Stimulated activated CD8-positive, alpha-beta memory T cell treated with anti-CD3 and anti-CD28 coated beads, Interleukin-7, amount 100 ng/mL, for 1 hour (primary cell): Measurements from ENCODE around the gene PSTK.

Source experiments
- DNase-seq, 2 donors: peaks; one replicate each; pipeline ENCODE4 v3.0.0-alpha.2; 2020; ENCODE audit warnings: low read depth in 2 of 2

Gene PSTK

DNA sequence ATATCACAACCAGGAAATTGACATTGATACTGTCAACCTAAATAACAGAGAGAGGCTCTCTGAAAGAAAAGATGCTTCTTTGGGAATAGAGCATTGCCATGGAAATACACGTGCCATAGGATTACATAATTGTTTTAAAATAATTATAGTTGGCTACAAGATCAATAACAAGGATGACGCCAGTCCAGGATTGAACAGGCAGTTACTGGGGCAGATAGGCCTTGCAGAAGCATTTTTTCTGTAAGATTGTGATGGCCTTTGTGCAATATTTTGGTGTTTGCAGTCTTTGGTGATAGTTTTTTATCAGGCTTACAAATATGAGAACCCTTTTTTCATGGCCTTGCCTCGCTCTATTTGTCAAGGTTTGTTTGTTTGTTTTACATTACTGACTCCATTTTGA, 39.1 kb downstream of the PSTK start:
- no peak for DNase-seq

DNA sequence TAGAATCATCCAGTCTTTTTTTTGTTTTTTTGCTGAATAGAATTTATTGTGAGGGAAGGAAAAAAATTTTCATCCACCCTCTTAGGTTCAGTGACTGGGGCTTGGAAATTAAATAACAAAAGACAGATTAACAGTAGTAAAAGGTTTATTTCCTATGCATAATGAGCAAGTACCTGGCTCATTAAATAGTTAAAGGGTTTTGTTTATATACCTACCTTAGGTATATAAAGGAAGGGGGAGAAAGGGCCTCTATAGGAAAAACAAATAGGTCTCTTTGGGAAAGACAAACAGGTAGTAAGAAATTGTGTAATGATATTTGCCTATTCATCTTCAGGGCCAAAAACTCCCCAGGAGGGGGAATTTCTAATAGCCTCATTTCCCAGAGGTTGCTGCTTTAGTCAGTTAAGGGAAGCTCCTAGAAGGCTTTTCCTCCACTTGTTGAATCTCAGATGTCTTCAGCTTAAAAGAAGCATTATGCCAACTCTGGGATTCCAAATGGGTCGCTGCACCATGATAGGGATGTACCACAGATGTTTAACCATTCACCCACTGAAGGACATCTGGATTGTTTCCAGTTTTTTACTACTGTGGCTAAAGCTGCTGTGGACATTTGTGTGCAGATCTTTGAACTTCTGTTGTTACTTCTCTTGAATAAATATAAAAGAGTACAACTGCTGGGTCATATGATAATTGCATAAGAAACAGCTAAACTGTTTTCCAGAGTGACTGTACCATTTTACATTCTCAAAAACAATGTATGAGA, 39.9 kb downstream of the PSTK start:
- DNase-seq, result no peak

DNA sequence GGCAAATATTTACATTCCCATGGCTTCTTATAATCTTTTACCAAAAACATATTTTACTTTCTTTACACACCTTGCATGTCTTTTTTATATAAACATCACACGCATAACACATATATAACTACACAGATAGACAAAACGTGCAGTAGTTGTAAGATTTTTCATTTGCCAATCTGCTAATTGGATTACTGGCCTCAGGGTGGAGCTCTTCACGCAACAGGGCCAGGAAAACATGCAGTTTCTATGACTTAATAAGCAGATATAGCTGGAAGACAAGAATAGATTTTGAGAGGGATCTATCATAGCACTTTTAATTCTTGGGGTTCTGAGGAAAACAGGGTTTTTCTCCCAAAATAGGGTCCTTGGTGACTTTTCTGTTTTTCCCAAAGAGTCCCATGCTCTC, 41.3 kb downstream of the PSTK start:
- DNase-seq, result no peak

DNA sequence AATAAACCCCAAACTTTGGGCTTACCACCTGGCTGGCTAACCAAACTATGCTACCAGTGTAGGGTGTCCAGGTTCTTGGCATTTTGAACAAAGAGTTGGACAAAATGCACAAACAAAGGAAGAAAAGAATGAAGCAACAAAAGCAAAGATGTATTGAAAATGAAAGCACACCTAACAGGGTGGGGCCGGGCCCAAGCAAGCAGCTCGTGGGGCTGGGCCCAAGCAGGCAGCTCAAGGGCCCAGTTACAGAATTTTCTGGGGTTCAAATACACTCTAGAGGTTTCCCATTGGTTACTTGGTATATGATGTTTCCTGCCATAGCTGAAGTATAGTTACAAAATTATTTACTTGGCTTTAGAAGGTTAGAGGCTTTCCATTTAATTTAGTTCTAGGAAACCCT, 44.3 kb downstream of the PSTK start:
- no peak for DNase-seq

DNA sequence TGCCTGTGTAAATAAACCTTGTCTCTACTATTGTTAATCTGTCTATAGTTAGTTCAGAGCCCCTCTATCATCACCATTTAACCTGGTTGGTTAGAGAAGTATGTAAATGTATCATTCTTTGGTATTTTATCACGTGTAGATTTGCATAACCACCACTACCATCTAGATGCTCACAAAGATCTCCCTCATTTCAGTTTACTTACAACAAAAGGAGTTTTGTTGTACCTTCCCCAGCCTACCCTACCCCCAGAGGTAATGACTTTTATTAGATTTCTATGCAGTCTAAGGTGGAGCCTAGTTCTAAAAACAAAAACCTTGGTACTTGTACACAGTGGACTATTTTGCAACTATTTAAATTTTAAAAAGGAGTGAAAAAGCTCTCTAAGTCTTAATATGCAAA, 46.1 kb downstream of the PSTK start:
- no peak for DNase-seq

DNA sequence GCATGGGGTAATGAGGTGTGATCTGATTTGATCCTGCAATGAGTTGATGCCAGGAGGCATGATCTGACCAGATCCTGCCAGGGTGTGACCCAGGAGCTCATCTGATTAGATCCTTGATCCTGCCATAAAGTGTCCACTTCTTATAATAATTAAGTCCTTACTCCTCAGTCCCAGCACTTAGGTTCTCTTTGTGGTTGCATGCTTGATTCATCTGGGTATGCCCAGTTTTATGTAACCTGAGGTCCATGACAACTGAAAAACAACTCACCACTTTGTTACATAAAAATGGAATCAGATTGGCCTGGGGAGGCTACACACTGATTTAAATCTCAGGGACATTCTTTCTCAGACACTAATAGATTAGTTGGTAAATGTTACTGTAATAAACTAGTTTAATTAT, 47.7 kb downstream of the PSTK start:
- DNase-seq, result no peak

DNA sequence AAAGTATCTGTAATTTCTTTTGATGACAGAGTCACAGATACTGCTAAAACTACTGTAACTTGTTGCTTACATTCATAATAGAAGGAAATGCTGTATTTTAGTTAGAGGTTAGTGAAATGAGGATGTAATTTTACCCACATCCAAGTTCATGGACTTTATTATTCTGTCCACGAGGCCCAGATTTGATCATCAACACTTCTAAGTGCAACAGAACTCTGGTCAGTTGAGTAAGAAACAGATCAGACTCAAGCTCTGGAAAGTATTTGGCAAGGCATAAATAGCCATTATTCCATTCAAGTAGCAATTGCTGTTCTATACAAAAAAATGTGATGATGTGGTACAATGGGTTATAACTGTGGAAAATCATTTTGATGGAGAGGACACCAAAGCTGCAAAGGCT, 50.9 kb downstream of the PSTK start:
- no peak for DNase-seq

DNA sequence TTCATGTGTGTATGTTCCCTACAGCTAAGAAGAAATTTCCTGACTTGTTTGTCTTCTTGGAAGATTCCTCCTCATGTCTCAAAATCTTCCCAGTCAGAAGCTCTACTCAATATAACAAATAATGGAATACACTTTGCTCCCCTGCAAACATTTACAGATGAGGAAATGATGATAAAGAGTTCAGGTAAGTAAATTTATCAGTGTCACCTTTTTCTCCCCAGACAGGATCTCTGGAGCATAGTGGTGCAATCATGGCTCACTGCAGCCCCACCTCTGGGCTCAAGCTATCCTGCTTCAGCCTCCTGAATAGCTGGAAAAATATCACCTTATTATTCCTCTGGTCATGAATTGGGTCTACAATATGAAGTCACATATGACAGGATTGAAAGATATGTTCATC, 54.1 kb downstream of the PSTK start:
- no peak for DNase-seq

DNA sequence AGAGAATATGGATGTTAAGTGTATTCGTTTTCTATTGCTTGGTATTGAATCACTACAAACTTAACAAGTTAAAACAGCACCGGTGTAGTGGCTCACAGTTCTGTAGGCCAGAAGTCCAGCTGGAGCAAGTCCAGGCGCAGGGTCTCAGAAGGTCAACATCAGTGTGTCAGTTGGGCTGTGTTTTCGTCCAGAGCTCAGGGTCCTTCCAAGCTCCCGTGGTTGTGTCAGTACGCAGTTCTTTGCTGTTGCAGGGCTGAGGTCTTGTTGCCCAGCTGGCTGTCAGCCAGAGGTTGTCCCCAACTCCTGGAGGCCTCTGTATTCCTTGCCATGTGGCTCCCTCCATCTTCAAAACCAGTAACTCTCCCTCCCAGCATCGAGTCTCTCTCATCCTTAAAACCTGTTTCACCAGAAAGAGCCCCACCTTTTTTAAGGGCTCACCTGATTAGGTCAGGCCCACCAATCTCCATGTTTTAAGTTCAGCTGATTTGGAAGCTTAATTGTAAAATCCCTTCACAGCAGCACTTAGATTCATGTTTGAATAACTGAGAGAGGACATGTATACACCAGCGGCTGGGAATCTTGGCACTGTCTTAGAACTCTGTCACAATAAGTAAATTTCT, 55.4 kb downstream of the PSTK start:
- no peak for DNase-seq

DNA sequence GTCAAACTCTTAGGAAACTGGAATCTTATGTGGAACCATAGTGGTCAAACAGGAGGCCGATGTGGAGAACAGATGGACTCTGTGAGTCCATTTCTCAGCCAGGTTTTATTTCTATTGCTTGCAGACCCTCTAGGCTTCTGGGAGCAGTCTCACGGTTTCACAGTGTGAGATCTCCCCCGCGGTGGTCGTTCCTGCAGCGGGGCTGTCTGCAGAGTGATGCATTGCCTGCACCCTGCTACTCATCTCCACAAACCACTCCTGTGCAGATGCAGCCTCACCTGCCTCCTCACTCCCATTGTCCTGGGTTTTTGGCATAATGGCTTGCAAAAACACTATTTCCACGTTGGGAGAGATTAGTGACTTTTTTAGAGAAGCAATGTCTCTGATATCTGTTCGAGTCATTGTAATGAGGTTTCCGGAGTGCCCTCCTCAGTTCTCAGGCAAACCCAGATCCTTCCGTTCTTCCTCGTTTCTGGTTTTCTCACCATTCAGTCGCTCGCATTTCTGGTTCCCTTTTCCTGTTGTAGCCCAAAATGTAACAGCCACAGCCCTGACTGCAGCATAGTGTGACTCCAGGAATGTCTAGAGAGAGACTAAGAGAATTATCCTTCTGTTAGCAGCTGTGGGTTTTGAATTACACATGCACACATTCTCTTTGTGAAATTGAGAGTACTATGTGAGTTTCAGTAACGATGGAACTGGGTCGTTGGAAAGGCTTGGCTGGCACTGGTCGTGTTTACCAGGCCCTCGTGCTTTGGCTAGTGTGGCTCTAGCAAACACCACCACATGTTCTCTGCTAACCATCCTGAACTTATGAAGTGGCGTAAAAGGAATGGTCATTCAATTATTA, 58.8 kb downstream of the PSTK start:
- no peak for DNase-seq

DNA sequence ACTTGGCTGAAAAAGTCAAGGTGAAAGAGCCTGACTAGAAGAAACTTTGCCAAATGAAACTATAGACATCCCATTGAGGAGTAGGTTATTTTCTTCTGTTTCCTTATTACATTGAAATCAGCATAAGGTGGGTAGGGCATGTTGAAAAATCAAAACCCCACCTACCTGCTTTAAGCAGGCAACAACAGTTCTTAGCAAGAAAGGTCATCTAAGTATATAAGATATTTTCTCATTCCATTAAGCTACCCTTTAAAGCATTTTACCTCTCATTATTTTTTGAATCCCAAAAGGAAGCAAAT, 59.4 kb downstream of the PSTK start:
- DNase-seq, result no peak
